PC-3 (cell line): ENCODE results near the gene CHD6. TPM values are rescaled to one million over a fixed set of nuclear protein-coding genes. Genes with fewer than 3 reads are reported as not detected.
A peak's percentile ranks its signal among the peaks of the same experiment; 100 is the strongest.

Source experiments
- ATAC-seq: fragments of 200-7000 bp; cut with Tn5 transposase; 2 replicates; pipeline ENCODE4 v1.9.1; 2020; ENCODE audit warnings: mild to moderate bottlenecking, moderate library complexity
- Bru-seq: library from RNA; stranded (reverse); fragments of 400-500 nt; gene quantifications from one replicate; lab custom pipeline; 2021; lab: Mats Ljungman, UMichigan
- BruChase-seq, 2 experiments: library from RNA; stranded (reverse); fragments of 400-500 nt; gene quantifications; one replicate each; lab custom pipeline; 2021; lab: Mats Ljungman, UMichigan
- BruUV-seq: library from RNA; stranded (reverse); fragments of 400-500 nt; replicated peaks from 2 replicates; lab custom pipeline; 2021; lab: Mats Ljungman, UMichigan
- CTCF ChIA-PET: fragments of 300-600 bp; sonication (Branson Sonifier 250); formaldehyde crosslinking; loops from one replicate; lab custom pipeline; 2022; ENCODE audit warnings: antibody characterized with exemption; lab: Charles Lee
- POLR2A ChIA-PET: fragments of 300-600 bp; sonication (Branson Sonifier 250); formaldehyde crosslinking; loops from one replicate; lab custom pipeline; 2022; ENCODE audit warnings: antibody characterized with exemption; ENCODE audit not compliant: unreplicated experiment; lab: Charles Lee
- DNase-seq: peaks from one replicate; pipeline ENCODE4 v3.0.0-alpha.2; 2015
- H2AFZ ChIP-seq: fragments of 300-600 bp; sonication (generic); 2 replicates; pipeline ENCODE4 v1.6.0; 2016; ENCODE audit warnings: antibody characterized with exemption, low read length
- H3F3A ChIP-seq: fragments of 300-600 bp; sonication (generic); one replicate; pipeline ENCODE4 v1.6.0; 2017; ENCODE audit warnings: antibody characterized with exemption, low read length, control low read depth, mild to moderate bottlenecking; ENCODE audit not compliant: unreplicated experiment
- H3K27ac ChIP-seq: fragments of 300-600 bp; sonication (generic); 2 replicates; pipeline ENCODE4 v1.5.1; 2016; ENCODE audit warnings: mild to moderate bottlenecking, low read length
- H3K27me3 ChIP-seq: fragments of 300-600 bp; sonication (generic); 2 replicates; pipeline ENCODE4 v1.6.1; 2016; ENCODE audit warnings: low read length, mixed read lengths
- H3K36me3 ChIP-seq: fragments of 300-600 bp; sonication (generic); 2 replicates; pipeline ENCODE4 v1.6.1; 2016; ENCODE audit warnings: low read depth, mixed run types, low read length, mixed read lengths
- H3K4me1 ChIP-seq: fragments of 300-600 bp; sonication (generic); 2 replicates; pipeline ENCODE4 v1.5.1; 2016; ENCODE audit warnings: low read length; ENCODE audit not compliant: insufficient read depth
- H3K4me2 ChIP-seq: fragments of 300-600 bp; sonication (generic); 2 replicates; pipeline ENCODE4 v1.6.0; 2016; ENCODE audit warnings: low read length
- H3K4me3 ChIP-seq: fragments of 300-600 bp; sonication (generic); 2 replicates; pipeline ENCODE4 v1.5.1; 2016; ENCODE audit warnings: mild to moderate bottlenecking, low read length, mixed read lengths
- H3K79me2 ChIP-seq: fragments of 300-600 bp; sonication (generic); 2 replicates; pipeline ENCODE4 v1.6.1; 2017; ENCODE audit warnings: low read length, mixed read lengths
- H3K9ac ChIP-seq: fragments of 300-600 bp; sonication (generic); 2 replicates; pipeline ENCODE4 v1.6.0; 2016; ENCODE audit warnings: mild to moderate bottlenecking, low read length
- H3K9me2 ChIP-seq: fragments of 300-600 bp; sonication (generic); replicated peaks from 2 replicates; pipeline ENCODE4 v1.6.1; 2016; ENCODE audit warnings: mixed run types, low read length, mixed read lengths
- H3K9me3 ChIP-seq: fragments of 300-600 bp; sonication (generic); 2 replicates; pipeline ENCODE4 v1.6.1; 2016; ENCODE audit warnings: low read length, mixed read lengths
- H4K20me1 ChIP-seq: fragments of 300-600 bp; sonication (generic); 2 replicates; pipeline ENCODE4 v1.6.1; 2016; ENCODE audit warnings: low read length, mixed read lengths
- EZH2 ChIP-seq: fragments of 300-600 bp; sonication (generic); IDR thresholded peaks from one replicate; pipeline ENCODE4 v1.6.1; 2017; ENCODE audit warnings: antibody characterized with exemption, mild to moderate bottlenecking, low read length; ENCODE audit not compliant: unreplicated experiment
- EZH2phosphoT487 ChIP-seq: fragments of 300-600 bp; sonication (generic); IDR thresholded peaks from 2 replicates; pipeline ENCODE4 v1.6.1; 2018; ENCODE audit warnings: mild to moderate bottlenecking, antibody characterized with exemption, low read length, borderline replicate concordance
- intact Hi-C: fragments of 100-400 bp; cut with micrococcal nuclease; formaldehyde crosslinking; loops from 2 replicates; pipeline ENCODE4 v1.9.0; 2023
- long read RNA-seq: library from polyadenylated mRNA; unstranded; transcript quantifications from one replicate; pipeline ENCODE4 v2.0.0, GENCODE V29; 2021; ENCODE audit not compliant: unreplicated experiment
- total RNA-seq: library from RNA; depleted of rRNA; stranded (reverse); fragments of >200 nt; gene quantifications from 2 replicates; pipeline ENCODE4 v1.2.3, GENCODE V29; 2014; rRNA removed
- TF ChIP-seq, protein P1 (sequence below): fragments of 300-600 bp; sonication (generic); conservative IDR thresholded peaks from 2 replicates; pipeline ENCODE4 v1.5.1; 2017; ENCODE audit warnings: antibody characterized with exemption, low read depth, mild to moderate bottlenecking, low read length

CHD6 gene
- total RNA-seq (19.5 and 34.7 TPM in 2 replicates), Bru-seq, nascent RNA (percentile 87 among the genes with signal in this experiment), BruChase-seq, experiment 1, labeled RNA remaining after a 6-hour chase (percentile 79 among the genes with signal in this experiment), BruChase-seq, experiment 2, labeled RNA remaining after a 2-hour chase (percentile 83 among the genes with signal in this experiment)
- long read RNA-seq, partial matches to known transcripts, result 15 of 31 reads
- long read RNA-seq, other reads (novel, unspliced or antisense), result 14 of 31 reads

- POLR2A ChIA-PET, result interaction anchor here (0.6 to 0.7 kb wide), 4 partner anchors 166 to 1848 kb away, joined by 3 to 6 read pairs (median 4); no protein-coding TSS in a partner anchor
- no TSS peak for BruUV-seq
Measured at GRCh38 chr20:41617902-41618806, at the start of gene CHD6. Gene CHD6, minus strand, starts transcription at chr20:41618377. Its CDS starts 67,040 bp downstream, at chr20:41551337.

GRCh38 chr20:41664584-41664983, 46.4 kb upstream of the CHD6 start:
- H3K9me3 ChIP-seq, result no peaks in the 10 kb centered on the region
- BruUV-seq, result no TSS peak
- peak; percentile 11 for DNase-seq
- H3K79me2 ChIP-seq, result no peaks in the 10 kb centered on the region
- ChIA-PET CTCF (no interaction called here), POLR2A (no interaction called here)
- H3K27ac ChIP-seq, result no peak overlapping the region
- no peaks in the 10 kb centered on the region for H3K36me3 ChIP-seq
- H2AFZ ChIP-seq, result no peak overlapping the region
- no peaks in the 10 kb centered on the region for H3F3A ChIP-seq
- no peak overlapping the region for H3K9ac ChIP-seq
- H3K27me3 ChIP-seq, result peaks cover 23% of the 10 kb centered on the region
- no peak for TF ChIP-seq EZH2phosphoT487
- TF ChIP-seq, protein P1, sequence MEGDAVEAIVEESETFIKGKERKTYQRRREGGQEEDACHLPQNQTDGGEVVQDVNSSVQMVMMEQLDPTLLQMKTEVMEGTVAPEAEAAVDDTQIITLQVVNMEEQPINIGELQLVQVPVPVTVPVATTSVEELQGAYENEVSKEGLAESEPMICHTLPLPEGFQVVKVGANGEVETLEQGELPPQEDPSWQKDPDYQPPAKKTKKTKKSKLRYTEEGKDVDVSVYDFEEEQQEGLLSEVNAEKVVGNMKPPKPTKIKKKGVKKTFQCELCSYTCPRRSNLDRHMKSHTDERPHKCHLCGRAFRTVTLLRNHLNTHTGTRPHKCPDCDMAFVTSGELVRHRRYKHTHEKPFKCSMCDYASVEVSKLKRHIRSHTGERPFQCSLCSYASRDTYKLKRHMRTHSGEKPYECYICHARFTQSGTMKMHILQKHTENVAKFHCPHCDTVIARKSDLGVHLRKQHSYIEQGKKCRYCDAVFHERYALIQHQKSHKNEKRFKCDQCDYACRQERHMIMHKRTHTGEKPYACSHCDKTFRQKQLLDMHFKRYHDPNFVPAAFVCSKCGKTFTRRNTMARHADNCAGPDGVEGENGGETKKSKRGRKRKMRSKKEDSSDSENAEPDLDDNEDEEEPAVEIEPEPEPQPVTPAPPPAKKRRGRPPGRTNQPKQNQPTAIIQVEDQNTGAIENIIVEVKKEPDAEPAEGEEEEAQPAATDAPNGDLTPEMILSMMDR, result no peak
- no peak for TF ChIP-seq EZH2
- H4K20me1 ChIP-seq, result no peaks in the 10 kb centered on the region
- no peak for ATAC-seq
- no peak overlapping the region for H3K4me3 ChIP-seq
- intact Hi-C loops, result no loop called here
- no peaks in the 10 kb centered on the region for H3K9me2 ChIP-seq
- peak overlapping the region; percentile 38 for H3K4me2 ChIP-seq
- no peaks in the 10 kb centered on the region for H3K4me1 ChIP-seq

More at GRCh38 chr20:41617902-41618806, at the start of gene CHD6:
- peak within 1 kb of the TSS; percentile 80 for H3K4me3 ChIP-seq
- TF ChIP-seq, protein P1, result no peak
- no peak for TF ChIP-seq EZH2phosphoT487
- no peak for TF ChIP-seq EZH2
- DNase-seq (peak; percentile 100), ATAC-seq (peak; percentile 97)
- CTCF ChIA-PET, result interaction anchor here (0.8 kb wide), 1 partner anchor 277 kb away, joined by 4 read pairs; the partner anchor contains the start of gene LPIN3
- peaks cover 15% of the 10 kb centered on the region for H3K4me1 ChIP-seq
- H2AFZ ChIP-seq, result peak within 1 kb of the TSS; percentile 95
- no peaks in the 10 kb centered on the region for H3K9me2 ChIP-seq
- intact Hi-C loops, result loop anchor here (1.0 to 5.0 kb wide), 4 partner anchors 75 to 481 kb away; partner anchors contain the start of genes LPIN3 and PLCG1
- H3K27me3 ChIP-seq, result no peaks in the 10 kb centered on the region
- peak within 1 kb of the TSS; percentile 85 for H3K4me2 ChIP-seq
- H3K36me3 ChIP-seq, result no peaks in the 10 kb centered on the region
- peaks cover 34% of the 10 kb centered on the region for H4K20me1 ChIP-seq
- peaks cover 45% of the 10 kb centered on the region for H3K79me2 ChIP-seq
- H3K9me3 ChIP-seq, result no peaks in the 10 kb centered on the region
- H3K9ac ChIP-seq, result peak within 1 kb of the TSS; percentile 70
- H3K27ac ChIP-seq, result no peak within 1 kb of the TSS
- no peaks in the 10 kb centered on the region for H3F3A ChIP-seq
